ENCODE results near the gene OXNAD1. TPM values are rescaled to one million over a fixed set of nuclear protein-coding genes. Genes with fewer than 3 reads are reported as not detected.

Gene OXNAD1
- total RNA-seq, 2 donors from 2014 or later: 23.4 to 26.2 TPM

- H3K36me3 ChIP-seq: no peaks in the 10 kb centered on the region
- no peaks in the 10 kb centered on the region for H3K9me3 ChIP-seq
- TF ChIP-seq CTCF (IDR thresholded peaks at IDR 0.05): no peak
- no peak overlapping the region for H3K4me3 ChIP-seq
- H3K4me1 ChIP-seq: no peaks in the 10 kb centered on the region
- H3K27ac ChIP-seq: no peak overlapping the region
- H3K27me3 ChIP-seq: no peaks in the 10 kb centered on the region
- intact Hi-C loops (cut with DNase I): no loop called here
- no peak overlapping the region for H3K9ac ChIP-seq (ENCODE audit: low read depth in 2 of 2, low read length in 2 of 2)
- DNase-seq: no peak
Measured at GRCh38 chr3:16273867-16274266, 8.9 kb downstream of the OXNAD1 start.

- Histone ChIP-seq H3K4me3 (no peak overlapping the region), H3K9me3 (no peaks in the 10 kb centered on the region), H3K27ac (no peak overlapping the region), H3K36me3 (no peaks in the 10 kb centered on the region), H3K9ac (ENCODE audit: low read depth in 2 of 2, low read length in 2 of 2) (no peak overlapping the region), H3K27me3 (no peaks in the 10 kb centered on the region), H3K4me1 (no peaks in the 10 kb centered on the region)
- no peak for TF ChIP-seq CTCF (IDR thresholded peaks at IDR 0.05)
- intact Hi-C loops (cut with DNase I): no loop called here
- DNase-seq: no peak
Measured at GRCh38 chr3:16277471-16277870, 12.5 kb downstream of the OXNAD1 start.

- Histone ChIP-seq H3K36me3 (no peaks in the 10 kb centered on the region), H3K27ac (no peak overlapping the region), H3K9me3 (no peaks in the 10 kb centered on the region), H3K4me3 (no peak overlapping the region), H3K27me3 (no peaks in the 10 kb centered on the region), H3K9ac (ENCODE audit: low read depth in 2 of 2, low read length in 2 of 2) (no peak overlapping the region), H3K4me1 (no peaks in the 10 kb centered on the region)
- no peak for DNase-seq
- TF ChIP-seq CTCF (IDR thresholded peaks at IDR 0.05): no peak
- intact Hi-C loops (cut with DNase I): no loop called here
Measured at GRCh38 chr3:16279010-16279801, 14.2 kb downstream of the OXNAD1 start.

- no peak for DNase-seq
- Histone ChIP-seq H3K36me3 (no peaks in the 10 kb centered on the region), H3K4me1 (no peaks in the 10 kb centered on the region), H3K27me3 (no peaks in the 10 kb centered on the region), H3K9me3 (no peaks in the 10 kb centered on the region), H3K9ac (ENCODE audit: low read depth in 2 of 2, low read length in 2 of 2) (no peak overlapping the region), H3K27ac (no peak overlapping the region), H3K4me3 (no peak overlapping the region)
- intact Hi-C loops (cut with DNase I): no loop called here
- no peak for TF ChIP-seq CTCF (IDR thresholded peaks at IDR 0.05)
Measured at GRCh38 chr3:16280671-16281070, 15.7 kb downstream of the OXNAD1 start.

GRCh38 chr3:16284633-16285032, 19.6 kb downstream of the OXNAD1 start:
- intact Hi-C loops (cut with DNase I): no loop called here
- no peak overlapping the region for H3K27ac ChIP-seq

More at GRCh38 chr3:16284633-16285032, 19.6 kb downstream of the OXNAD1 start:
- Histone ChIP-seq H3K9ac (ENCODE audit: low read depth in 2 of 2, low read length in 2 of 2) (no peak overlapping the region), H3K36me3 (no peaks in the 10 kb centered on the region), H3K4me3 (no peak overlapping the region), H3K9me3 (no peaks in the 10 kb centered on the region), H3K4me1 (no peaks in the 10 kb centered on the region), H3K27me3 (no peaks in the 10 kb centered on the region)
- DNase-seq: no peak
- TF ChIP-seq CTCF (IDR thresholded peaks at IDR 0.05): no peak

Measured in colonic mucosa (tissue), 4 donors.